Neural crest cell (in vitro differentiated cells): ENCODE results near the gene GABRR2. TPM values are rescaled to one million over a fixed set of nuclear protein-coding genes. Genes with fewer than 3 reads are reported as not detected.
"Not testable (repeated sequence)": the region's sequence is repeated elsewhere in the genome, so short reads cannot be mapped to it uniquely, and the experiment has no call there.

Source experiments
- DNase-seq: peaks from one replicate; pipeline ENCODE4 v3.0.0; 2021; ENCODE audit warnings: low read depth, mixed read lengths, low spot score
- H3K27ac Mint-ChIP-seq: one replicate; pipeline ENCODE4 v1.8.0; 2021; ENCODE audit warnings: mild to moderate bottlenecking, mixed read lengths; ENCODE audit not compliant: unreplicated experiment
- H3K27me3 Mint-ChIP-seq: 2 replicates; pipeline ENCODE4 v1.8.0; 2021; ENCODE audit warnings: low read depth, mild to moderate bottlenecking, mixed read lengths
- H3K36me3 Mint-ChIP-seq: 2 replicates; pipeline ENCODE4 v1.8.0; 2021; ENCODE audit warnings: low read depth, mild to moderate bottlenecking, mixed read lengths
- H3K4me1 Mint-ChIP-seq: 2 replicates; pipeline ENCODE4 v1.8.0; 2021; ENCODE audit warnings: mixed read lengths
- H3K4me3 Mint-ChIP-seq: one replicate; pipeline ENCODE4 v1.8.0; 2021; ENCODE audit warnings: mild to moderate bottlenecking, mixed read lengths
- H3K9me3 Mint-ChIP-seq: 2 replicates; pipeline ENCODE4 v1.8.0; 2021; ENCODE audit warnings: mixed read lengths
- CTCF ChIP-seq: fragments of 200-600 bp; sonication (generic); conservative IDR thresholded peaks from 2 replicates; pipeline ENCODE4 v1.5.0; 2021; ENCODE audit warnings: antibody characterized with exemption, mild to moderate bottlenecking
- total RNA-seq: library from RNA; stranded (reverse); gene quantifications from 2 replicates; pipeline ENCODE4 v1.2.1, GENCODE V29; 2021

The GABRR2 gene
- total RNA-seq, 1 donor from 2014 or later, result 0.51 TPM

GRCh38 chr6:89313006-89313405 is 2.1 kb downstream of the GABRR2 start:
- Mint-ChIP-seq H3K27me3 (no peaks in the 10 kb centered on the region), H3K9me3 (no peaks in the 10 kb centered on the region), H3K4me1 (peaks cover 26% of the 10 kb centered on the region), H3K27ac (no peak overlapping the region), H3K36me3 (peaks cover 7% of the 10 kb centered on the region), H3K4me3 (no peak overlapping the region)
- no peak for TF ChIP-seq CTCF
- DNase-seq, result no peak

GRCh38 chr6:89311853-89312531 is 3.1 kb downstream of the GABRR2 start:
- Mint-ChIP-seq H3K36me3 (peaks cover 4% of the 10 kb centered on the region), H3K4me1 (peaks cover 26% of the 10 kb centered on the region), H3K27ac (peak overlapping the region; percentile 76), H3K4me3 (no peak overlapping the region), H3K27me3 (no peaks in the 10 kb centered on the region), H3K9me3 (no peaks in the 10 kb centered on the region)
- DNase-seq, result peak; percentile 30
- peak; percentile 52 for TF ChIP-seq CTCF

- Mint-ChIP-seq H3K4me1 (peaks cover 26% of the 10 kb centered on the region), H3K27me3 (no peaks in the 10 kb centered on the region), H3K27ac (no peak overlapping the region), H3K9me3 (no peaks in the 10 kb centered on the region), H3K4me3 (no peak overlapping the region), H3K36me3 (peaks cover 4% of the 10 kb centered on the region)
- DNase-seq, result no peak
- TF ChIP-seq CTCF, result no peak
These were observed 3.6 kb downstream of the GABRR2 start for GRCh38 chr6:89311530-89311852.

- no peak for DNase-seq
- Mint-ChIP-seq H3K27ac (no peak overlapping the region), H3K4me1 (peaks cover 26% of the 10 kb centered on the region), H3K4me3 (no peak overlapping the region), H3K36me3 (peaks cover 2% of the 10 kb centered on the region), H3K9me3 (no peaks in the 10 kb centered on the region), H3K27me3 (no peaks in the 10 kb centered on the region)
- TF ChIP-seq CTCF, result no peak
These were observed 4.2 kb downstream of the GABRR2 start for GRCh38 chr6:89310929-89311328.

GRCh38 chr6:89308525-89309395 is 6.3 kb downstream of the GABRR2 start:
- Mint-ChIP-seq H3K4me3 (no peak overlapping the region), H3K27me3 (no peaks in the 10 kb centered on the region), H3K9me3 (peaks cover 1% of the 10 kb centered on the region), H3K27ac (no peak overlapping the region), H3K4me1 (peaks cover 26% of the 10 kb centered on the region), H3K36me3 (no peaks in the 10 kb centered on the region)
- DNase-seq, result no peak
- TF ChIP-seq CTCF, result no peak

GRCh38 chr6:89304517-89304916 is 10.6 kb downstream of the GABRR2 start:
- H3K27ac Mint-ChIP-seq, H3K36me3 Mint-ChIP-seq, DNase-seq, H3K27me3 Mint-ChIP-seq, H3K4me3 Mint-ChIP-seq, H3K4me1 Mint-ChIP-seq, H3K9me3 Mint-ChIP-seq: not testable (repeated sequence)
